ENCODE measurements around the gene PLCXD1.
"Not testable (repeated sequence)": the region's sequence is repeated elsewhere in the genome, so short reads cannot be mapped to it uniquely, and the experiment has no call there.

PLCXD1 gene

GRCh38 chrX:318739-319578 lies 37.8 kb downstream of the PLCXD1 start, which contains the start of gene GTPBP6:
TSS of gene GTPBP6 (minus strand) at chrX:318796. CDS start at chrX:318787, 9 bp downstream.
- DNase-seq, result no peak

GRCh38 chrX:319579-320125 lies 38.5 kb downstream of the PLCXD1 start:
- no peak for DNase-seq

- no peak for DNase-seq
Observed at GRCh38 chrX:320126-320783, 39.1 kb downstream of the PLCXD1 start.

- no peak for DNase-seq
Observed at GRCh38 chrX:323721-324628, 42.8 kb downstream of the PLCXD1 start.

GRCh38 chrX:324664-325063 lies 43.5 kb downstream of the PLCXD1 start:
- DNase-seq, result not testable (repeated sequence)

- DNase-seq, result no peak
Observed at GRCh38 chrX:327660-328126, 46.5 kb downstream of the PLCXD1 start.

GRCh38 chrX:329291-329910 lies 48.2 kb downstream of the PLCXD1 start:
- no peak for DNase-seq

- DNase-seq, result not testable (repeated sequence)
Observed at GRCh38 chrX:330141-330725, 49.1 kb downstream of the PLCXD1 start.

GRCh38 chrX:330726-331150 lies 49.6 kb downstream of the PLCXD1 start:
- DNase-seq, result no peak

- peak; percentile 4 for DNase-seq
Observed at GRCh38 chrX:331151-331824, 50.1 kb downstream of the PLCXD1 start.

GRCh38 chrX:331825-332495 lies 50.8 kb downstream of the PLCXD1 start:
- no peak for DNase-seq

GRCh38 chrX:332496-332860 lies 51.3 kb downstream of the PLCXD1 start:
- no peak for DNase-seq

- DNase-seq, result no peak
Observed at GRCh38 chrX:332916-333610, 51.9 kb downstream of the PLCXD1 start.

- no peak for DNase-seq
Observed at GRCh38 chrX:333611-334311, 52.6 kb downstream of the PLCXD1 start.

GRCh38 chrX:334331-334891 lies 53.2 kb downstream of the PLCXD1 start:
- DNase-seq, result no peak

GRCh38 chrX:334971-335757 lies 54.0 kb downstream of the PLCXD1 start:
- no peak for DNase-seq

- DNase-seq, result no peak
Observed at GRCh38 chrX:335758-336155, 54.6 kb downstream of the PLCXD1 start.

- DNase-seq, result no peak
Observed at GRCh38 chrX:336227-336626, 55.0 kb downstream of the PLCXD1 start.
